ENCODE results near the gene PYGM. TPM values are rescaled to one million over a fixed set of nuclear protein-coding genes. Genes with fewer than 3 reads are reported as not detected.

Gene PYGM
- total RNA-seq, 2 donors from 2014 or later, result 8.0 to 22.4 TPM

DNA sequence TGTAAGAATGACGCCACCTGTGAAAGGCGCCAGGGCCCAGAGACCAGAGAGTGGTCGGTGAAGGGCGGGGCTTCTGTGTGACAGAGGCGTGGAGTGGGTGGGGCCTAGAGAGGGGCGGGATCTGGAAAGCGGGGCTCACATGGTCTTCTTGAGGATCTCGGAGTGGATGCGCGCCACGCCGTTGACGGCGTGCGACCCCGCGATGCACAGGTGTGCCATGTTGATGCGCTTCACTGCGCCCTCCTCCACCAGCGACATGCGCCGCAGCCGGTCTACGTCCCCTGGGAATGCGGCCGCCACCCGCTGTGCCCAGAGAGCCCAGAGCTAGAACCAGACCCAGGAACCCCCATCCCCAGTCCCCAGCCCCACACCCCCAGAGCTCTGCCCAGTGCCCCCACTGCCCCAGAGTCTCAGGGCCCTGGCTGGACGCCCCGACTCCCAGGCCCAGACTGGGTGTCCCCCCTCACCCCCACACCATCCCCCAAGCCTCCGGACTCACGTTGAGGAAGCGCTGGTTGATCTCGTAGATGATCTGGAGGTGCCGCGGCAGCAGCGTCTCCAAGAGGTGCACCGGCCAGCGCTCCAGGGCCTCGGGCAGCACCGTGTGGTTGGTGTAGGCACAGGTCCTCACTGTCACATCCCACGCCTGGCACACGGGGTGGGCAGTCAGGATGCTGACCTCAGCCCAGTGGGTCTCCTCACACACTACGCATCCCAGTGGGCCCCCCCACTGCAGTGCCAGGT, 6.2 kb downstream of the PYGM start:
- H3K27me3 ChIP-seq (replicated peaks; ENCODE audit: insufficient read depth), result no peaks in the 10 kb centered on the region
- no peak for DNase-seq (ENCODE audit: low spot score)
- no peak overlapping the region for H3K27ac ChIP-seq
- intact Hi-C loops (cut with DNase I), result no loop called here
- H3K4me1 ChIP-seq (replicated peaks), result no peaks in the 10 kb centered on the region
- H3K9me3 ChIP-seq, result no peaks in the 10 kb centered on the region
- TF ChIP-seq POLR2AphosphoS5 (IDR thresholded peaks at IDR 0.05), result no peak
- TF ChIP-seq, protein P1, sequence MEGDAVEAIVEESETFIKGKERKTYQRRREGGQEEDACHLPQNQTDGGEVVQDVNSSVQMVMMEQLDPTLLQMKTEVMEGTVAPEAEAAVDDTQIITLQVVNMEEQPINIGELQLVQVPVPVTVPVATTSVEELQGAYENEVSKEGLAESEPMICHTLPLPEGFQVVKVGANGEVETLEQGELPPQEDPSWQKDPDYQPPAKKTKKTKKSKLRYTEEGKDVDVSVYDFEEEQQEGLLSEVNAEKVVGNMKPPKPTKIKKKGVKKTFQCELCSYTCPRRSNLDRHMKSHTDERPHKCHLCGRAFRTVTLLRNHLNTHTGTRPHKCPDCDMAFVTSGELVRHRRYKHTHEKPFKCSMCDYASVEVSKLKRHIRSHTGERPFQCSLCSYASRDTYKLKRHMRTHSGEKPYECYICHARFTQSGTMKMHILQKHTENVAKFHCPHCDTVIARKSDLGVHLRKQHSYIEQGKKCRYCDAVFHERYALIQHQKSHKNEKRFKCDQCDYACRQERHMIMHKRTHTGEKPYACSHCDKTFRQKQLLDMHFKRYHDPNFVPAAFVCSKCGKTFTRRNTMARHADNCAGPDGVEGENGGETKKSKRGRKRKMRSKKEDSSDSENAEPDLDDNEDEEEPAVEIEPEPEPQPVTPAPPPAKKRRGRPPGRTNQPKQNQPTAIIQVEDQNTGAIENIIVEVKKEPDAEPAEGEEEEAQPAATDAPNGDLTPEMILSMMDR (IDR thresholded peaks at IDR 0.05), result no peak
- no peak for TF ChIP-seq POLR2A (IDR thresholded peaks at IDR 0.05)
- 94% methylated on average over 40 of the region's 43 CpGs for WGBS
- no peak overlapping the region for H3K4me3 ChIP-seq
- H3K36me3 ChIP-seq, result no peaks in the 10 kb centered on the region

DNA sequence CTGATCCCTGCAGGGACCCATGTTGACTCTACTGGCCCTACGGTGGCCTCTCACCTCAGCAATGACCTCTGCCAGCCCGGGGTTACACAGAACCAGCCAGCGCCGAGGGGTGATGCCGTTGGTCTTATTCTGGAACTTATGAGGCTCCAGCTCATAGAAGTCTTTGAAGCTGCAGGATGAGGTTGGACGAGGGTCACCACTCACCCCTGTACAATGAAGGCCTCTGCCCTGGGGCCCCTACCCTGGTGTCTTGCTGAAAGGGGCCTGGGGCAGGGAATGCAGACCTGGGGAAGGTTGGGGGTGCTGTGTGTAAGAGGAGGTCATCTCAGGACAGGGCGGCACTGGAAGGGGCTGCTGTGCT, 6.8 kb downstream of the PYGM start:
- intact Hi-C loops (cut with DNase I), result no loop called here
- no peak overlapping the region for H3K27ac ChIP-seq
- H3K4me1 ChIP-seq (replicated peaks), result no peaks in the 10 kb centered on the region
- DNase-seq (ENCODE audit: low spot score), result no peak
- no peak overlapping the region for H3K4me3 ChIP-seq
- no peaks in the 10 kb centered on the region for H3K36me3 ChIP-seq
- H3K9me3 ChIP-seq, result no peaks in the 10 kb centered on the region
- 89% methylated on average over 7 of the region's 7 CpGs for WGBS
- H3K27me3 ChIP-seq (replicated peaks; ENCODE audit: insufficient read depth), result no peaks in the 10 kb centered on the region
- TF ChIP-seq POLR2AphosphoS5 (IDR thresholded peaks at IDR 0.05), result no peak
- no peak for TF ChIP-seq POLR2A (IDR thresholded peaks at IDR 0.05)
- TF ChIP-seq, protein P1 (IDR thresholded peaks at IDR 0.05), result no peak

DNA sequence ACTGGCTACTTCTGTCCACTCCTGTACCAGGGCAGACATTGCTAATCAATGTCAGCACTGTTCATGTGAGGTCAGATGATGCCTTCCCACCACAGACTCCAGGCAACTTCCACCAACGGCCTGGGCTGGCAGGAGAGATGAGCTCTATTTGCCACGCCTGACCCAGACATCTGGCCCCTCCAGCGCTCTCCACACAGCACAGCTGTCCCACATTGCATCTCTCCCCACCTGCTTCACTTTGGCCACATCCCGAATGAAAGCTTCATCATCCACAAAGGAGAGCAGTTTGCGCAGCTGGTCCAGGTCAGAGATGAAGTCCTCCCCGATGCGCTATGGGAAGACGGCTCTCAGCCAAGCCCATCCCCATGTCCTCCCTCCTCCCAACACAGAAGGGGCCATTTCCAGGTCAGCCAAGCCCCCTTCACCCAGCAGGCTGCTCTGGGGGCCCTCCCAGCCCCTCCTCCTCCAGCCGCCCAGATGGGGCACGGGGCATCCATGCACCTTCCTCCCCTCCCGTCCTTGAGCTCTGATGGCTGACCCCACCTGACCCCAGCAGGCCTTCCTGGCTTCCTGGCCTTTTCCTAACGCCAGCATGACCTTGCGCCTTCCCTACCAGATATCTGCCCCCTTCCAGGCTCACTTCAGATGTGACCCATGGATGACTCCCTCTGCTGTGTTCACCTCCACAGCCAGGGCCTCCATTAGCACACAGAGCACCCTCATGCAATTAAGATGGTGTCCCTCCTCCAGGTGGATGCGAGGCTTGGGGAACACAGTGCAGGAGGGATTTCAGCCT, 7.4 kb downstream of the PYGM start:
- WGBS, result 83% methylated on average over 14 of the region's 14 CpGs
- H3K9me3 ChIP-seq, result no peaks in the 10 kb centered on the region
- H3K4me3 ChIP-seq, result no peak overlapping the region
- H3K27ac ChIP-seq, result no peak overlapping the region
- no peaks in the 10 kb centered on the region for H3K4me1 ChIP-seq (replicated peaks)
- H3K27me3 ChIP-seq (replicated peaks; ENCODE audit: insufficient read depth), result no peaks in the 10 kb centered on the region
- no peak for DNase-seq (ENCODE audit: low spot score)
- intact Hi-C loops (cut with DNase I), result no loop called here
- H3K36me3 ChIP-seq, result no peaks in the 10 kb centered on the region
- no peak for TF ChIP-seq POLR2A (IDR thresholded peaks at IDR 0.05)
- TF ChIP-seq POLR2AphosphoS5 (IDR thresholded peaks at IDR 0.05), result no peak
- TF ChIP-seq, protein P1 (IDR thresholded peaks at IDR 0.05), result no peak

GRCh38 chr11:64751580-64751979, 8.2 kb downstream of the PYGM start:
- Histone ChIP-seq H3K27me3 (replicated peaks; ENCODE audit: insufficient read depth) (no peaks in the 10 kb centered on the region), H3K4me3 (no peak overlapping the region), H3K36me3 (no peaks in the 10 kb centered on the region), H3K27ac (no peak overlapping the region), H3K4me1 (replicated peaks) (no peaks in the 10 kb centered on the region), H3K9me3 (no peaks in the 10 kb centered on the region)
- intact Hi-C loops (cut with DNase I), result no loop called here
- no peak for DNase-seq (ENCODE audit: low spot score)
- TF ChIP-seq POLR2AphosphoS5 (IDR thresholded peaks at IDR 0.05) (no peak), POLR2A (IDR thresholded peaks at IDR 0.05) (no peak)
- TF ChIP-seq, protein P1 (IDR thresholded peaks at IDR 0.05), result no peak
- WGBS, result 91% methylated on average over 9 of the region's 9 CpGs

Measured in prostate gland (tissue), 2 donors.